ENCODE results near the gene LPAR3. TPM values are rescaled to one million over a fixed set of nuclear protein-coding genes. Genes with fewer than 3 reads are reported as not detected.

The LPAR3 gene
- total and polyA plus RNA-seq, 2 of the 4 experiments (the other 2 are of a cell fraction), result 0.09 to 0.18 TPM

DNA sequence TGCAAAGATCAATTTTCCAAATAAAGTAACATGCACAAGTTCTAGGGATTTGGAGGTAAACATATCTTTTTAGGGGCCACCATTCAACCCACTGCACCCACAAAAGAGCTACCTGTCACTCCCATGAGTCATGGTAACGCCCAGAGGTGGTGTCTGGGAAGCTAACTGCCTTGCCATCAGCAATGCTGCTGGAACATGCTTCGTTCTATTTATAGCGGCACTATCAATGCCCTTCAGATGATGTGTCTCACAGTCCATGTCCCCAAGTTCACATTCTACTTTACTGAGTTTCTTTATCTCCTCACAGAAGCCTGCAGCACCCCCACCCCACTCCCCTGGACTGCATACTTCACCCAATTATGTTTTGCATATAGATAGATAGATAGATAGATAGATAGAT is 95.4 kb downstream of the LPAR3 start:
- ATAC-seq (ENCODE audit: low read depth) (no peak), DNase-seq (no peak)
- no peaks in the 10 kb centered on the region for H3K79me1 ChIP-seq (ENCODE audit: low read depth in 1 of 2, low read length in 2 of 2)
- H3K56ac ChIP-seq (ENCODE audit: extremely low read depth, insufficient read depth, low read length), result no peak overlapping the region
- H3K36me3 ChIP-seq (ENCODE audit: control insufficient read depth, insufficient read depth, low read length), result no peaks in the 10 kb centered on the region
- no peak overlapping the region for H2BK5ac ChIP-seq (ENCODE audit: low read depth, low read length, poor library complexity, severe bottlenecking)
- H3K9me3 ChIP-seq (ENCODE audit: control insufficient read depth, insufficient read depth, low read length), result 0 out of 2 replicates have a peak, but pooled peaks cover 2% of the 10 kb centered on the region
- TF ChIP-seq NFE2L2 (IDR thresholded peaks at IDR 0.05; ENCODE audit: low read depth, low read length) (no peak), RFX5 (IDR thresholded peaks at IDR 0.05; ENCODE audit: low read depth, low read length) (no peak), SMC3 (IDR thresholded peaks at IDR 0.05; ENCODE audit: low read depth, low read length) (no peak), MAZ (IDR thresholded peaks at IDR 0.05; ENCODE audit: borderline replicate concordance, low read depth, low read length) (no peak), RCOR1 (IDR thresholded peaks at IDR 0.05; ENCODE audit: insufficient replicate concordance, low read length) (no peak), FOS (IDR thresholded peaks at IDR 0.05; ENCODE audit: low read depth, low read length) (no peak), BHLHE40 (IDR thresholded peaks at IDR 0.05; ENCODE audit: low read depth, low read length) (no peak), MXI1 (IDR thresholded peaks at IDR 0.05; ENCODE audit: borderline replicate concordance, low read depth, low read length) (no peak), RAD21 (IDR thresholded peaks at IDR 0.05; ENCODE audit: low read length) (no peak), CEBPB (IDR thresholded peaks at IDR 0.05; ENCODE audit: low read depth, low read length) (no peak), MAFK (IDR thresholded peaks at IDR 0.05; ENCODE audit: low read depth, low read length) (no peak)
- TF ChIP-seq, protein P1, sequence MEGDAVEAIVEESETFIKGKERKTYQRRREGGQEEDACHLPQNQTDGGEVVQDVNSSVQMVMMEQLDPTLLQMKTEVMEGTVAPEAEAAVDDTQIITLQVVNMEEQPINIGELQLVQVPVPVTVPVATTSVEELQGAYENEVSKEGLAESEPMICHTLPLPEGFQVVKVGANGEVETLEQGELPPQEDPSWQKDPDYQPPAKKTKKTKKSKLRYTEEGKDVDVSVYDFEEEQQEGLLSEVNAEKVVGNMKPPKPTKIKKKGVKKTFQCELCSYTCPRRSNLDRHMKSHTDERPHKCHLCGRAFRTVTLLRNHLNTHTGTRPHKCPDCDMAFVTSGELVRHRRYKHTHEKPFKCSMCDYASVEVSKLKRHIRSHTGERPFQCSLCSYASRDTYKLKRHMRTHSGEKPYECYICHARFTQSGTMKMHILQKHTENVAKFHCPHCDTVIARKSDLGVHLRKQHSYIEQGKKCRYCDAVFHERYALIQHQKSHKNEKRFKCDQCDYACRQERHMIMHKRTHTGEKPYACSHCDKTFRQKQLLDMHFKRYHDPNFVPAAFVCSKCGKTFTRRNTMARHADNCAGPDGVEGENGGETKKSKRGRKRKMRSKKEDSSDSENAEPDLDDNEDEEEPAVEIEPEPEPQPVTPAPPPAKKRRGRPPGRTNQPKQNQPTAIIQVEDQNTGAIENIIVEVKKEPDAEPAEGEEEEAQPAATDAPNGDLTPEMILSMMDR (conservative IDR thresholded peaks at IDR 0.05; ENCODE audit: low read depth, low read length), result no peak
- TF ChIP-seq, protein P2, sequence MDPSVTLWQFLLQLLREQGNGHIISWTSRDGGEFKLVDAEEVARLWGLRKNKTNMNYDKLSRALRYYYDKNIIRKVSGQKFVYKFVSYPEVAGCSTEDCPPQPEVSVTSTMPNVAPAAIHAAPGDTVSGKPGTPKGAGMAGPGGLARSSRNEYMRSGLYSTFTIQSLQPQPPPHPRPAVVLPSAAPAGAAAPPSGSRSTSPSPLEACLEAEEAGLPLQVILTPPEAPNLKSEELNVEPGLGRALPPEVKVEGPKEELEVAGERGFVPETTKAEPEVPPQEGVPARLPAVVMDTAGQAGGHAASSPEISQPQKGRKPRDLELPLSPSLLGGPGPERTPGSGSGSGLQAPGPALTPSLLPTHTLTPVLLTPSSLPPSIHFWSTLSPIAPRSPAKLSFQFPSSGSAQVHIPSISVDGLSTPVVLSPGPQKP (IDR thresholded peaks at IDR 0.05; ENCODE audit: borderline replicate concordance, low read depth, low read length), result no peak
- TF ChIP-seq, protein P3, sequence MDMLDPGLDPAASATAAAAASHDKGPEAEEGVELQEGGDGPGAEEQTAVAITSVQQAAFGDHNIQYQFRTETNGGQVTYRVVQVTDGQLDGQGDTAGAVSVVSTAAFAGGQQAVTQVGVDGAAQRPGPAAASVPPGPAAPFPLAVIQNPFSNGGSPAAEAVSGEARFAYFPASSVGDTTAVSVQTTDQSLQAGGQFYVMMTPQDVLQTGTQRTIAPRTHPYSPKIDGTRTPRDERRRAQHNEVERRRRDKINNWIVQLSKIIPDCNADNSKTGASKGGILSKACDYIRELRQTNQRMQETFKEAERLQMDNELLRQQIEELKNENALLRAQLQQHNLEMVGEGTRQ (IDR thresholded peaks at IDR 0.05; ENCODE audit: low read depth, low read length), result no peak
- no TSS peak for BruUV-seq (replicated peaks)
- H2AFZ ChIP-seq (replicated peaks; ENCODE audit: low read length, poor library complexity), result no peak overlapping the region
- intact Hi-C loops (cut with micrococcal nuclease), result no loop called here
- H3K9ac ChIP-seq (ENCODE audit: low read depth, low read length), result no peak overlapping the region
- H3K9me1 ChIP-seq (ENCODE audit: insufficient read depth, low read length), result no peaks in the 10 kb centered on the region
- H3K4me1 ChIP-seq (ENCODE audit: control insufficient read depth, insufficient read depth, low read length), result no peaks in the 10 kb centered on the region
- H4K91ac ChIP-seq (ENCODE audit: insufficient read depth, low read depth, low read length), result no peak overlapping the region
- H3K4ac ChIP-seq (ENCODE audit: low read depth, low read length), result no peak overlapping the region
- peaks cover 25% of the 10 kb centered on the region for H3K27me3 ChIP-seq (ENCODE audit: control insufficient read depth, insufficient read depth, low read length)
- no CpG with 5 or more reads among the region's 3 CpGs for WGBS, 2 experiments (ENCODE audit: extremely low coverage in 2 of 2, insufficient read length in 1 of 2)
- H3K4me2 ChIP-seq (ENCODE audit: low read depth, low read length), result no peak overlapping the region
- H3K14ac ChIP-seq (replicated peaks; ENCODE audit: low read depth, low read length), result no peak overlapping the region
- H3K23ac ChIP-seq (ENCODE audit: low read depth, low read length), result no peak overlapping the region
- no peak overlapping the region for H2AK5ac ChIP-seq (ENCODE audit: low read depth, low read length)
- dilution Hi-C loops (cut with HindIII; ENCODE audit: low sequenced_read_pairs, unreplicated experiment), result no loop called here
- in situ Hi-C loops (cut with MboI; ENCODE audit: low sequenced_read_pairs), result no loop called here
- no peak overlapping the region for H4K8ac ChIP-seq (ENCODE audit: low read depth in 2 of 2, low read length in 2 of 2)
- no peak overlapping the region for H3K18ac ChIP-seq (ENCODE audit: low read depth, low read length)
- H3K27ac ChIP-seq (ENCODE audit: insufficient read depth, low read length), result no peak overlapping the region
- H2BK20ac ChIP-seq (ENCODE audit: low read depth, low read length), result no peak overlapping the region
- CTCF ChIA-PET, result no interaction called here
- H2BK120ac ChIP-seq (ENCODE audit: low read depth, low read length), result no peak overlapping the region
- no peak overlapping the region for H2BK15ac ChIP-seq (ENCODE audit: low read depth, low read length)
- POLR2A ChIA-PET (ENCODE audit: unreplicated experiment), result no interaction called here
- H2AK9ac ChIP-seq (replicated peaks; ENCODE audit: low read depth, low read length, poor library complexity), result no peak overlapping the region
- H4K20me1 ChIP-seq (ENCODE audit: insufficient read depth, low read length), result no peaks in the 10 kb centered on the region
- no peak overlapping the region for H4K5ac ChIP-seq (ENCODE audit: low read depth, low read length)
- H3K4me3 ChIP-seq (ENCODE audit: insufficient read depth, low read depth, low read length), result no peak overlapping the region

All from IMR-90 (cell line).